Chondrocyte (in vitro differentiated cells): ENCODE results near the gene ATF4. TPM values are rescaled to one million over a fixed set of nuclear protein-coding genes. Genes with fewer than 3 reads are reported as not detected.

Experiments used
- DNase-seq: peaks from one replicate; pipeline ENCODE4 v3.0.0; 2021; ENCODE audit warnings: mixed read lengths, low spot score
- H3K27ac Mint-ChIP-seq: one replicate; pipeline ENCODE4 v1.8.0; 2021; ENCODE audit warnings: mild to moderate bottlenecking, moderate library complexity, mixed read lengths; ENCODE audit not compliant: unreplicated experiment
- H3K27me3 Mint-ChIP-seq: 2 replicates; pipeline ENCODE4 v1.8.0; 2021; ENCODE audit warnings: low read depth, mixed read lengths
- H3K36me3 Mint-ChIP-seq: 2 replicates; pipeline ENCODE4 v1.8.0; 2021; ENCODE audit warnings: low read depth, mixed read lengths
- H3K4me1 Mint-ChIP-seq: 2 replicates; pipeline ENCODE4 v1.8.0; 2021; ENCODE audit warnings: low read depth, mild to moderate bottlenecking, mixed read lengths
- H3K4me3 Mint-ChIP-seq: one replicate; pipeline ENCODE4 v1.8.0; 2021; ENCODE audit warnings: mild to moderate bottlenecking, moderate library complexity, mixed read lengths; ENCODE audit not compliant: unreplicated experiment
- H3K9me3 Mint-ChIP-seq: 2 replicates; pipeline ENCODE4 v1.8.0; 2021; ENCODE audit warnings: low read depth, mixed read lengths
- total RNA-seq: library from RNA; stranded (reverse); gene quantifications from 3 replicates; pipeline ENCODE4 v1.2.1, GENCODE V29; 2021
- TF ChIP-seq, protein P1 (sequence below): fragments of 200-600 bp; sonication (generic); IDR thresholded peaks from 2 replicates; pipeline ENCODE4 v1.5.0; 2021; ENCODE audit warnings: antibody characterized with exemption, mild to moderate bottlenecking, moderate library complexity

ATF4 gene
- total RNA-seq, 1 donor from 2014 or later = 541 TPM

DNA sequence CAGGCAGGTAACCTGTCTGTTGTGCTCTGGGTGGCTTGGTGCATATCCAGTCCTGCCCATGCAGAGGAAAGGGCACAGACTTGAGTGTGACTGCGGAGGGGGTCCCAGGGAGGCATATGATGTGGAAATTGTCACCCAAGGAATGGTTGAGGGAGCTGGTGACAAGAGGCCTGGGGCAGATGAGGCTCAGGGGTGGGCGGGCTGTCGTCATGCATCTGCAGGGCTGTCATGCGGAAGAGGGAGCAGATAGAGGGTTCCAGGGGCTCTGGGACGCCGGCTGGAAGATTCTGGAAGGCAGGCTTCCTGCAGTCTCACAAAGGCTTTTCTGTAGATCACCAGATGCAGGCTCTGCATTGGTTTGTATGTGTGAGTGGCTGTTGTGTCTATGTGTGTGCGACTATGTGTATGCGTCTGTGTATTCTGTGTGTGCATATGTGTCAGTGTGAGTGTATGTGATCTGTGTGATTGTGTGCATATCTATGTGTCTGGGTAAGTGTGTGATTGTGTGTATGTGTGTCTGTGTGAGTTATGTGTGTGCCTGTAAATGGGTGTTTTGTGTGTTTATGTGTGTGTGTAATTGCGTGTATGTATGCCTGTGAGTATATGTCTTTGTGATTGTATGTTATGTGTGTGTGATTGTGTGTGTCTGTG lies 42.6 kb downstream of the ATF4 start:
- Mint-ChIP-seq H3K4me1 (peaks cover 5% of the 10 kb centered on the region), H3K27ac (no peak overlapping the region), H3K9me3 (peaks cover 5% of the 10 kb centered on the region), H3K36me3 (no peaks in the 10 kb centered on the region), H3K4me3 (no peak overlapping the region), H3K27me3 (peaks cover 14% of the 10 kb centered on the region)
- no peak for DNase-seq
- TF ChIP-seq, protein P1, sequence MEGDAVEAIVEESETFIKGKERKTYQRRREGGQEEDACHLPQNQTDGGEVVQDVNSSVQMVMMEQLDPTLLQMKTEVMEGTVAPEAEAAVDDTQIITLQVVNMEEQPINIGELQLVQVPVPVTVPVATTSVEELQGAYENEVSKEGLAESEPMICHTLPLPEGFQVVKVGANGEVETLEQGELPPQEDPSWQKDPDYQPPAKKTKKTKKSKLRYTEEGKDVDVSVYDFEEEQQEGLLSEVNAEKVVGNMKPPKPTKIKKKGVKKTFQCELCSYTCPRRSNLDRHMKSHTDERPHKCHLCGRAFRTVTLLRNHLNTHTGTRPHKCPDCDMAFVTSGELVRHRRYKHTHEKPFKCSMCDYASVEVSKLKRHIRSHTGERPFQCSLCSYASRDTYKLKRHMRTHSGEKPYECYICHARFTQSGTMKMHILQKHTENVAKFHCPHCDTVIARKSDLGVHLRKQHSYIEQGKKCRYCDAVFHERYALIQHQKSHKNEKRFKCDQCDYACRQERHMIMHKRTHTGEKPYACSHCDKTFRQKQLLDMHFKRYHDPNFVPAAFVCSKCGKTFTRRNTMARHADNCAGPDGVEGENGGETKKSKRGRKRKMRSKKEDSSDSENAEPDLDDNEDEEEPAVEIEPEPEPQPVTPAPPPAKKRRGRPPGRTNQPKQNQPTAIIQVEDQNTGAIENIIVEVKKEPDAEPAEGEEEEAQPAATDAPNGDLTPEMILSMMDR = no peak

DNA sequence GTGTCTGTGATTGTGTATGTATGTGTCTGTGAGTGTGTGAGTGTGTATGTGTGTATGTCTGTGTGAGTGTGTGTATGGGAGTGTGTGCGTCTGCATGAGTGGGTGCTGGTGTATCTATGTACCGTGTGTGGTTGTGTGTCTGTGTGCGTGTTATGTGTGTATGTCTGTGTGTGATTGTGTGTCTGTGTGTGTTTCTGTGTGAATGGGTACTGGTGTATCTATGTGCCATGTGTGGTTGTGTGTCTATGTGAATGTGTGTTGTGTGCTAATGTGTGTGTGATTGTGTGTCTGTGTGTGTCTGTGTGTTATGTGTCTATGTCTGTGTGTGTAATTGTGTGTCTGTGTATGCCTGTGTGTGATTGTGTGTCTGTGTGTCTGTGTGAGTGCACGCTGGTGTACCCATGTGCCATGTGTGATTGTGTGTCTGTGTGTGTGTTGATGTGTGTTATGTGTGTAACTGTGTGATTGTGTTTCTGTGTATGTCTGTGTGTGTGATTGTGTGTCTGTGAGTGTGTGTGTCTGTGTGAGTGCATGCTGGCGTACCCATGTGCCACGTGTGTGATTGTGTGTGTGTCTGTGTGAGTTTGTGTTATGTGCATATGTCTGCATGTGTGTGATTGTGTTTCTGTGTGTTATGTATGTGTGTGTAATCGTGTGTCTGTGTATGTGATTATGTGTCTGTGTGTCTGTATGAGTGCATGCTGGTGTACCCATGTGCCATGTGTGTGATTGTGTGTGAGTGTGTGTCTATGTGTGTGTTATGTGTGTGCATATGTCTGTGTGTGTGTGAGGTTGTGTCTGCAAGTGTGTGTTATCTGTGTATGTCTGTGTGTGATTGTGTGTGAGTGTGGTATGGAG lies 43.4 kb downstream of the ATF4 start:
- Mint-ChIP-seq H3K36me3 (no peaks in the 10 kb centered on the region), H3K4me3 (no peak overlapping the region), H3K27ac (no peak overlapping the region), H3K27me3 (peaks cover 10% of the 10 kb centered on the region), H3K9me3 (peaks cover 5% of the 10 kb centered on the region), H3K4me1 (no peaks in the 10 kb centered on the region)
- no peak for DNase-seq
- TF ChIP-seq, protein P1 = no peak

DNA sequence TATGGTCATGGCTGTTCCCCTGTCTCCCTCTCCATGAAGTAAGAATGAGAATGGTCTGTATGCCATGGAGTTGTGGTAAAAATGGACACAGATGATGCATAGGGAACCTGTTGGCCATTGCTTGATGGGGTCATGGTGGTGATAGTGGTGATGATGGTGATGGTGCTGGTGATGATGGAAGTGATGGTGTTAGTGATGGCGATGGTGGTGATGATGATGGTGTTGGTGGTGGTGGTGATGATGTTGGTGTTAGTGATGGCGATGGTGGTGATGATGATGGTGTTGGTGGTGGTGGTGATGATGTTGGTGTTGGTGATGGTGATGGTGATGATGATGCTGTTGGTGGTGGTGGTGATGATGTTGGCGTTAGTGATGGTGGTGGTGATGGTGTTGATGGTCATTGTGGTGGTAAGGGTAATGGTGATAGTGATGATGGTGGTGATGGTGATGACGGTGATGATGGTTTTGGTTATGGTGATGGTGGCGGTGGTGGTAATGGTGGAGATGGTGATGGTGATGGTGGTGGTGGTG lies 45.1 kb downstream of the ATF4 start:
- peaks cover 7% of the 10 kb centered on the region for H3K27me3 Mint-ChIP-seq
- no peak for DNase-seq
- TF ChIP-seq, protein P1 = no peak

DNA sequence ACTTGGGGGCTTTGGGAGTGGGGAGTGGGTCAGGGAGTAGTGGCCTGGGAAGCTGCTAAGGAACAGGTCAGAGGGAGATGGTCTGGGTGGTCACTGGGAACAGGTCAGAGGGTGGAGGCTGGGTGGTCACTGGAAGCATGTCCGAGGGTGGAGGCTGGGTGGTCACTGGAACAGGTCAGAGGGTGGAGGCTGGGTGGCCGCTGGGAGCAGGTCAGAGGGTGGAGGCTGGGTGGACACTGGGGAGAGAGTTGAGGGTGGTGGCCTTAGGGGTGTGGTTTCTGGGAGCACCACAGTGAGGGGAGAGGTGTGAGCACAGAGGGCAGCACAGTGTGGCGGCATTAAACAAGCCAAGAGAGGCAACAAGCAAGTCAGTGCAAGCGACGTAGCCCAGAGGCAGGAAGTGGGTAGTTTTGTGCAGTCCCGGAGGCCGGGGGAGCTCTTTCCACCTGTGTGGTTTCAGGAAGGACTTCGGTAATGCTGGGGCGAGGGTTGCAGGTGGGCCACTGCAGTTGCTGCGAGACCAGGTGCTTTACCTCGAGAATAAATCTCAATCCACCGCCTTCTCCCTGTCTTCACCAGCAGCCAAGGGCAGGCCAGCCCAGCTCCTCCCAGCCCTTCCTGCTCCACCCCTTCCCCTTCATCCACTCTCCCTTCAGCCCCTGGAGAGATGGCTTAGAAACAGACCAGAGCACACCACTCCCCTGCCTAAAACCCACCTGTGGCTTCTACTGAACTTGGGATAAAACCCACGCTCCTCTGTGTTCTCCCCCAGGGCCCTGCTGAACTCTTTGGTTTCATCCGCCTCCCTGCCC lies 47.0 kb downstream of the ATF4 start:
- TF ChIP-seq, protein P1 = no peak
- no peaks in the 10 kb centered on the region for H3K4me1 Mint-ChIP-seq

More for the DNA sequence above, 45.1 kb downstream of the ATF4 start:
- Mint-ChIP-seq H3K36me3 (no peaks in the 10 kb centered on the region), H3K27ac (no peak overlapping the region), H3K4me1 (no peaks in the 10 kb centered on the region), H3K9me3 (peaks cover 5% of the 10 kb centered on the region), H3K4me3 (no peak overlapping the region)

More for the DNA sequence above, 47.0 kb downstream of the ATF4 start:
- no peak overlapping the region for H3K27ac Mint-ChIP-seq
- H3K9me3 Mint-ChIP-seq = peaks cover 5% of the 10 kb centered on the region
- no peak for DNase-seq
- H3K36me3 Mint-ChIP-seq = no peaks in the 10 kb centered on the region
- H3K4me3 Mint-ChIP-seq = no peak overlapping the region
- no peaks in the 10 kb centered on the region for H3K27me3 Mint-ChIP-seq
